Measurements from ENCODE around the gene CDK16.

The CDK16 gene

GRCh38 chrX:47218280-47218919, at the start of gene CDK16:
Gene CDK16, plus strand, starts transcription at chrX:47218681. Its CDS starts 4,877 bp downstream, at chrX:47223558.
- H3K4me3 ChIP-seq (ENCODE audit: low read depth, low read length): peak within 1 kb of the TSS; percentile 58
- DNase-seq (ENCODE audit: low read depth): peak; percentile 37
- no peak for TF ChIP-seq CTCF (IDR thresholded peaks at IDR 0.05; ENCODE audit: low read depth, low read length, missing control alignments)

GRCh38 chrX:47169273-47169672, 49.2 kb upstream of the CDK16 start:
- no peak for DNase-seq (ENCODE audit: low read depth)
- no peak overlapping the region for H3K4me3 ChIP-seq (ENCODE audit: low read depth, low read length)
- TF ChIP-seq CTCF (IDR thresholded peaks at IDR 0.05; ENCODE audit: low read depth, low read length, missing control alignments): no peak

DNA sequence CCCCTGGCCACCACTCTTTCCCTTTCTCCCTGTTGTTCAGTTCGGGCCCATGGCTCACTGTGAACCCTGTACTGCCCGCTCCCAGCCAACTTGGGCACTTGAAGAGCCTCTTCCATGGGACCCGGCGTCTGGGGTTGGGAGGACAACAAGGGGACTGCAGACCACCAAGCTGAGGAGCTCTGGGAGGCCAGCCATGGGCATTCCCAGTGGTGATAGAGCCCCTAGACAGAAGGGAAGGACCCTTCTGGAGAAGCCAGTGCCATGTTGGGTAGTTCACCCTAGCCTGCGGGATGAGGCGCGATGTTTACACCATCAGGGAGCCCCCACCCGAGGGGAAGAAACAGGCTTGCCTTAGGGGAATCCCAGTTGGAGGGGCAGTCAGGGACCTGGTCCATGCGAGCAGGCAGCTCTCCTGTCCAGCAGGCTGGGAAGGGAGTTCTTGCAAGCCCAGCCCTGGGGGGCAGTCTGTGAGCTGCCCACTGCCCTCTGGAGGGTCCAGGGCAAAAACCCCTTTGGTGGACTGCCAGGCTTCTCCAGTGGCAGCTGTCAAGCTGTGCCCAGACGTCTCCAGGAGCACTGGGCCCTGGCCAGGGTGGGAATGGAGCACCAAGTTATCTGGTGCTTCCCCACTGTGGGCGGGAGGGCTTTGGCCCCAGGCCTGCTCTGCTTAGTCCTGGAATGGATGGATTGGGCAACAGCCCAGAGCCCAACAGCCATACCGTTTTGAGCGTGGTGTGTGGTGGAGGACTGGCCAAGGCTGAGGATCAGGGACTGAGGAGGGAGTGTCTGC, 48.6 kb upstream of the CDK16 start:
- no peak for DNase-seq (ENCODE audit: low read depth)
- no peak overlapping the region for H3K4me3 ChIP-seq (ENCODE audit: low read depth, low read length)
- no peak for TF ChIP-seq CTCF (IDR thresholded peaks at IDR 0.05; ENCODE audit: low read depth, low read length, missing control alignments)

- TF ChIP-seq CTCF (IDR thresholded peaks at IDR 0.05; ENCODE audit: low read depth, low read length, missing control alignments): no peak
- no peak overlapping the region for H3K4me3 ChIP-seq (ENCODE audit: low read depth, low read length)
- no peak for DNase-seq (ENCODE audit: low read depth)
These were observed 47.4 kb upstream of the CDK16 start for GRCh38 chrX:47170861-47171692.

GRCh38 chrX:47171996-47172395, 46.5 kb upstream of the CDK16 start:
- no peak overlapping the region for H3K4me3 ChIP-seq (ENCODE audit: low read depth, low read length)
- DNase-seq (ENCODE audit: low read depth): no peak
- TF ChIP-seq CTCF (IDR thresholded peaks at IDR 0.05; ENCODE audit: low read depth, low read length, missing control alignments): no peak

DNA sequence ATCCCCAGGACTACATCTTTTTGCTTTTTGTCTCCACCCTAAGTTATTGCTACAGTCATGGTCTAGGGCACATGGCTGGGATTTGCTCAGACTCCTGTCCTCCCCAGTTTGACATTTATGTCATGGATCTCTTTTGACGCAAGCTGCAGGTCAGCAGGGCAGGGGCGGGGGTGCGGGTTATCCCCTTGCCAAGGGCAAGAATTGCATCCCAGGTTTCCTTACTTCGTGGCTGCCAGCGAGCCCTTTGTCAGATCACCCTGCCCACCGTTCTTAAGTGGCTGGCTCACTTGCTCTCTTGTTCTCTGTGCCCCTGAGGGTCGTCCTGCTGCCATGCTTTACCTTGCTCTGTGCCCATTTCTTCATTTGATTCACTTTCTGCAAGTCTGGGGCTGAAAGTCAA, 45.9 kb upstream of the CDK16 start:
- TF ChIP-seq CTCF (IDR thresholded peaks at IDR 0.05; ENCODE audit: low read depth, low read length, missing control alignments): no peak
- no peak overlapping the region for H3K4me3 ChIP-seq (ENCODE audit: low read depth, low read length)
- no peak for DNase-seq (ENCODE audit: low read depth)

Measured in GM12864 (cell line).